RKO (cell line): ENCODE data around the gene NR6A1.
A peak's percentile ranks its signal among the peaks of the same experiment; 100 is the strongest.
"Not testable (repeated sequence)": the region's sequence is repeated elsewhere in the genome, so short reads cannot be mapped to it uniquely, and the experiment has no call there.

ENCODE experiments used
- DNase-seq: peaks from one replicate; pipeline ENCODE4 v3.0.0-alpha.2; 2016; ENCODE audit warnings: low spot score

The NR6A1 gene

GRCh38 chr9:124776954-124777648 is 6.0 kb upstream of the NR6A1 start, which contains the start of gene OLFML2A:
Gene OLFML2A (plus strand): TSS chr9:124777133. CDS start chr9:124777271, 138 bp downstream.
- no peak for DNase-seq

GRCh38 chr9:124776618-124776953 is 5.5 kb upstream of the NR6A1 start:
- no peak for DNase-seq

GRCh38 chr9:124774129-124774978 is 3.2 kb upstream of the NR6A1 start:
- peak; percentile 80 for DNase-seq

GRCh38 chr9:124773473-124774128 is 2.5 kb upstream of the NR6A1 start:
- no peak for DNase-seq

- not testable (repeated sequence) for DNase-seq
These were observed 1.8 kb upstream of the NR6A1 start for GRCh38 chr9:124772877-124773276.

GRCh38 chr9:124771867-124772679 is 962 bp upstream of the NR6A1 start:
- peak; percentile 85 for DNase-seq

GRCh38 chr9:124770359-124771020 is 621 bp downstream of the NR6A1 start:
- DNase-seq, result peak; percentile 45

- peak; percentile 63 for DNase-seq
These were observed 1.4 kb downstream of the NR6A1 start for GRCh38 chr9:124769549-124770358.

- peak; percentile 36 for DNase-seq
These were observed 2.2 kb downstream of the NR6A1 start for GRCh38 chr9:124768750-124769548.

- DNase-seq, result no peak
These were observed 2.8 kb downstream of the NR6A1 start for GRCh38 chr9:124768334-124768733.

GRCh38 chr9:124767821-124768220 is 3.3 kb downstream of the NR6A1 start:
- DNase-seq, result no peak

GRCh38 chr9:124766815-124767554 is 4.1 kb downstream of the NR6A1 start:
- peak; percentile 57 for DNase-seq

GRCh38 chr9:124766326-124766725 is 4.8 kb downstream of the NR6A1 start:
- DNase-seq, result no peak

GRCh38 chr9:124765439-124765835 is 5.7 kb downstream of the NR6A1 start:
- no peak for DNase-seq

- peak; percentile 70 for DNase-seq
These were observed 6.2 kb downstream of the NR6A1 start for GRCh38 chr9:124764774-124765438.

- DNase-seq, result no peak
These were observed 8.5 kb downstream of the NR6A1 start for GRCh38 chr9:124762633-124763032.

GRCh38 chr9:124761710-124762109 is 9.4 kb downstream of the NR6A1 start:
- DNase-seq, result no peak

- no peak for DNase-seq
These were observed 9.9 kb downstream of the NR6A1 start for GRCh38 chr9:124761196-124761595.
